ENCODE results near the gene CST5.
"Not testable (repeated sequence)": the region's sequence is repeated elsewhere in the genome, so short reads cannot be mapped to it uniquely, and the experiment has no call there.

CST5 gene, protein sequence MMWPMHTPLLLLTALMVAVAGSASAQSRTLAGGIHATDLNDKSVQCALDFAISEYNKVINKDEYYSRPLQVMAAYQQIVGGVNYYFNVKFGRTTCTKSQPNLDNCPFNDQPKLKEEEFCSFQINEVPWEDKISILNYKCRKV

DNA sequence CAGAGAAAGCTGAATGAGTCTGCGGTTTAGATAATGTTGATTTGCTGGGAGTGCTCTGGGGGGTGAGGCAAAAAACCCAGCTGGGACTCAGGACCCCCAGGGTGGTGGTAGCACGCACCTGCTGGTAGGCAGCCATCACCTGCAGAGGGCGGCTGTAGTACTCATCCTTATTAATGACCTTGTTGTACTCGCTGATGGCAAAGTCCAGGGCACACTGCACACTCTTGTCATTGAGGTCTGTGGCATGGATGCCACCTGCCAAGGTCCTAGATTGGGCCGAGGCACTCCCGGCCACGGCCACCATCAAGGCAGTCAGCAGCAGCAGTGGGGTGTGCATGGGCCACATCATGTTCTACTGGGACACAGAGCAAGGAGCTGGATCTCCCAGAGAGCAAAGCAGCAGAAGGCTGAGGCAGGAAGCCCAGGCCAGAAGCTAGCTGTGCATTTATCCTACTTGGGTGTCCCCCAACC, at the start of gene CST5:
TSS of gene CST5 (minus strand) at position 421 of the 471 bp plus-strand sequence. CDS start at position 349, 72 bp downstream.
- no peak for FAIRE-seq

DNA sequence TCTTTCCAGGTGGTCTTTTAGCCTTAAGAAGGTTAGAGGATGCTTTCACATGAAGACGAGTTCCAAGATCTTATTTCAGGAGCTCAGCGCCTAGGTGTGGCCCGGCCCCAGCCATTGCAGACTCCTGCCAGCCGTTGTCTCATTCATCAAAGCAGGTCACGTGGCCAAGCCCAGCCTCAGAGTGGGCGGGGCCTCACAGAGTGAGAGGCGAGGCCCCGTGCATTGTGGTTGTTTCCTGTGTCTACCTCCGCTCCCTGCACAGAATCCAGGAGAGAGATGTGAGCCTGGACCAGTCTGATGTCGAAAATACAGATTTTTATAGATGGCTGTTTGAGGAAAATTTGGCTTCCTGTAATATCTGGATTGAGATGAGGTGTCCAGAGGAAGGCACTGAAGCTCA, 49.2 kb upstream of the CST5 start:
- FAIRE-seq = no peak

DNA sequence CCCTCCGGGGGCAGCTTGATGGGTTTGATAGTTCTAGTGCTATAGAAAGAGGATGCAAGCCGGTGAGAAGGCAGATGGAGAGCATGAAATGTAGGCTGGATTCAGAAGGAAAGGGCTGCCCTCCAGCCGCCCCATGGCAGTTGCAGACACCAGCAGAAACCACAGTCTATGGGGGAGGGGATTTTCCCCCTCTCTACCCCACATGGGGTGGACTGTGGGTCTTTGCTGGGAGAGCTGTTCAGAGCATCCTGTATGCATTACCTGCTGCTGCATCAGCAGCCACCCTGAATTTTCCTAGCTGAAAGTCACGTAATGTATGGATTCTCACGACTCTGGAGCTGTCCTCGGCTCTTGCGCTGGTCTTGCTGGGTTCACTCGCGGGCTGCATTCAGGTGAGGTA, 48.8 kb upstream of the CST5 start:
- FAIRE-seq = no peak

DNA sequence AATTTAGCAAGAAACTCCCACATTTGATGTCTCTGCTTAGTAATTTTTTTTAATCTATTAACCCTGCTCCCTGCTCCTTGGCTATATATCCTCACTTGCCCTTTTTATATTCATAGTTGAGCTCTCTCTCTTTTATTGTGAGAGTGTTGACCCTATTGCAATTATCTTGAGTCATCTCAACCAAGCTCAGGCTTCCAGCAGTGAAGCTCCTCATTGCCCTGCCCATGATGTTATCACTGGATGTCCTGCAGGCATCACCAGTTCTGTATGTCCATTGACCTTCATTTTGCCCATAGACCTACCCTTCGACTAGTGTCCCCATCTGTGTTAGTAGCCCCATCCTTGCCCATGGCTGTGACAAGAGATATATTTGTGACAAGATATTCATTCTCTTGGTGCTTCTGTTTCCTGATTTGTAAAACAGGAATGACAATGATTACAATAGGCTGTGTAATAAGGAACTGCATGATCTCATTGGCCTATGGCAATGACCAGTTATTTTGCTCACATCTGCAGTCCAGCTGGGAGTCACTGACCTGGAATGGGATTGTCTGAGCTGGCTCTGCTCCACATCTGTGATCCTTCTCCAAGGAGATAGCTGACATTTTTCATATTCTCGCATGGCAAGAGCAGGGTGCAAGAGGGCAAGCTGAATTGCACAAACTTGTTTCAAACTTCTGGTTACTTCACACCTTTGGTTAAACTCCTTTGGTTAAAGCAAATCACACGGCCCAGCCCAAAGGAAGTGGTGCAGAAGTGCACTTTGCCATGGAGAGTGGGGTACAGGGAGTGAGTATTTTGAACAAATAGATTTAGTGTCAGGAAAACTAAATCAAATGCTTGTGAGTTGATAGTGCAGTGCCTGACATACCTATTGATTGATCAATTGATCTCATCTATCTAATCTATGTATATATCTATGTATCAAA, 47.7 kb upstream of the CST5 start:
- no peak for FAIRE-seq

DNA sequence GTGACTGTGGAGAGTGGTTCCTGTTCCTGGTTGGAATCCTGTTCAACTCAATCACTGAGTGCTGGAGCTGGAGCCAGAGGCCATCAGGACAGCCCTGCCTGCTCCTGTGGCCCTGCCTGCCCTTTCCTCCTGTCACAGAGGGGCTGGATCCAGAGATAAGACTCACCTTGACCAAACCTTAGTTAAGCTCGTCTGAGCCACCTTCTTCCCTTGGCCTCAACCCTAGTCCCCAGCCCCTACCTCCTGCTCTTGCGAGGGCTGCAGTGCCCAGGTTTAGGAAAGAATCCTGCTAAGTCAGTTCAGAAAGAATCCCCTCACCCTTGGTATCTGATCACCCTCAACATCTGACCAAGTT, 47.0 kb upstream of the CST5 start:
- FAIRE-seq = no peak

DNA sequence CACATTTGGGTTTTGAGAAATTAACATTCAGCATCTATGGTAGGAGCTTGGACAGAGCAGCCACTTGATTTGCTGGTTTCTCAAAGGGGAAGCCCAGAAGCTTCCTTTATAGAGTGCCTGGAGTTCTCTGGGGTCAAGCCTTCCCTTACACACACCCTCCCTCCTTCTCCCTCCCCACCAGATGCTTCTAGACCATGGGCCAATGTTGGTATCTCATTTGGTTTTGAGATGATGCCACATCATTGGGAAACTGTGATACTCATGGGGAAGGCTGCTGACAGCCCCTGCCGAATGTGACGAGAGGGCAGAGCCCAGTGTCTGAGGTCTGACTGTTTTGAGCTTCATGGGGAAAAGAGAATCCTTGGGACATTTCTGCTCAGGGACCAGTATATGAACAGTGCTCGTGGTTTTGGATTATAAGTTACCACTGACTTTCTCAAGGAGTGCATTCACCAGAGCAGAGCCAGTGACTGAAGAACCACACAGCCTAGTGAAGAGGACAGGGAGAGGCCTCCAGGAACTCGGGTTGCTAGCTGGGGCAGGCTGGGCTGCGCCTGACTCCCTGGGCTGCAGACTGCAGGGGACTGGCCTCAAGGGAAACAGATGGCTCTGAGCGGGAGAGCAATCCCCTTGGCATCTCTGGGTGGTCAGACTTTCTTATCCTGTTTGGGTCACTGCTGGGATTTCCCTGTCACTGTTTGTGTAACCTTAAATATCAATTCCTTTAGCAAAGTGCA, 46.4 kb upstream of the CST5 start:
- FAIRE-seq = no peak

DNA sequence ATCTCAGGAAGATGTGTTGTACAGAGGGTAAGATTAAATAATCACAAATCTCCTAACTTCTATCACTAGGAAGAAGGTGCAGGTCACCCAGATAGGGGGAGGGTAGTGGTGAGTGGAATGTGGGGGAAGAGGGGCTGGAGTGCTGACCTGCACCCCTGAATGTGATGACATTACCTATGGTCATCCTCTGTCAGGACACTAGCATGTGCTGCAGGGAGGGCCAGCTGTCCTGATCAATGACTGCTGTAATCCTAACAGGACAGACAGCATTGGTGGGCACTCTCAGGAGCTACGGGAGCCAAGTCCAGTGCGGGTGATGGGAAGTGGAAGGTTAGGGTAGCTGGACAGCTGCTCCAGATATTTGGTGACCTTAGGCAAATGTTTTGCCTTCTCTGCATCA, 45.2 kb upstream of the CST5 start:
- no peak for FAIRE-seq

DNA sequence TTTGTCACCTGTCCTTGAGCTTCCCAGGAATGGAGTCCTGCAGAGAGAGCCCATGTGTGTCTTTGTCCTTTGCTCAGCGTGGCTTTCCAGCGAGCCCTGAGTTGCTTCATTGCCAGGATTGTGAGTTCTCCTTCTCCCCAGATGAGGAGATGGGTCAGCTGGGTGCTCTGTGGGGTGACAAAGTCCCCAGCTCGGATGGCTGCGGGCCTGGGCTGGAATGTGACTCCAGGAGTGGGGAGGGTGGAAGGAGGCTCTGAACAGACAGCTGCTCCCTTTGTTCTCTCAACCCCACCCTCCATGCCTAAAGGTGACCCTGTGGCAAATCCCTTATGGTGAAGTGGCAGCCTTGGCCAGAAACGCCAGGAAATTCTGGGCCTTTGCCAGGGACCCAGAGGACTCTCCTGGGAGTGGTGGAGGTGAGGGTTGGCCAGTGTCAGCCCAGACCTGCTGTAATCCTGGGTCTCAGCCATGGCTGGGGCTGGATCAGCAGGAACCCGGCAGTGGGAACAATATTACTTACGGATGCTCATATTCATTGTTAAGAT, 44.4 kb upstream of the CST5 start:
- FAIRE-seq = no peak

DNA sequence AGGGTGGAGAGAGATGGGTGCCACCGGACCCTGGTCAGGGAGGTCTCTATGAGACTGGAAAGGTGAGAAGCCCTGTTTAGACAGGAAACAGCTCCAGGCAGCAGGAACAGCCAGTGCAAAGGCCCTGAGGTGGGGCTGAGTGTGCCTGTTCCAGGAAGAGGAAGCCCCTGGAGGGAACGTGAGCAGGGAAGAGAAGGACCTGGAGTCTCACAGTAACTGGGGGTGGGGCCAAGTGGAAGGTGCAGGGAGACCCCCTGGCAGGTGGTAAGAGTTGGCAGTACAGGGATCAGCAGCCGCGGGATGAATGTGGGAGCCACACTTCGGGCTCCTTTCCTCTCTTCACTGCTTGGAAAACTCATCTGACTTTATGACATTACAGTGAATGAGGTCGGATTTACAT, 43.8 kb upstream of the CST5 start:
- no peak for FAIRE-seq

DNA sequence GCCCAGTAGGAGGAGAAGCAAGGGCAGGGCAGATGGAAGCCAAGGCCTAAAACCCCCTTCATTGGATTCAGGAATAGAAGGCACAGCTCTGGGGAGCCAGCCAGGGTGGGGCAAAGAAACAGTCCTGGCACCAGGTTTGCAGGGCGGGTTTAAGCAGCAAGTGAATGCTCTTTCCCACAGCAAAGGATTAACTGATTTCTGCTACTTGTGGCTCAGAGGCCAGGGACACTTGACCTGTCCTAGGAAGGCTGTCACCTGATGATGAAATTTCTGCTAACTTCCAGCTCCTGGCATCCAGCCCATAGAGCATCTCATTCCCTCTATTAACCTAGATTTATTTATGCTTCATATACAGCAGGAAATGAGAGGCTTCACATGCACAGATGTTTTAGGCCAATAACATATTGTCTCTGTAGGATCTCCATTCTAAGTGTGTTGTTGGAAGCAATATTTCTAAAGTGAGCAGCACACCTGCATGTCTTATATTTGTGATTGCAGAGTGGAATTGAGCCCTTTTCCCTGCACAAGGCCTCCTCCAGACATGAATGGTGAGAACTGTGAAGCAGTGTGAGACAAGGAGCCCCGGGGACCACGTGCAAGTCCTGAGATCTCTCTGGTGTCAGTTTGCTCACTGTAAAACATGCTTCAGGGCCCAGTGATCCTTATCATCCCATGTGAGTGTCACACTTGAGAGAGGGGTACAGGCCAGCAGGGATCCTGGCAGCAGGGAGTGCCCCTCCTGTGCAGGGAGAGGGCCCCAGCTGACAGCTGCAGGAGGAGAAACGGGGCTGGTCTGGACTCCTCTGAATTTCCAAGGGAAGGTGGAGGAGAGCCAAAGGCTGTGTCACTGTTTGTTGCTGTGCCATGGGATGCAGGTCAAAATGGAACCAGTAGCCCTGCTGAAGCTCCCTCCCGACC, 41.1 kb upstream of the CST5 start:
- FAIRE-seq = no peak

DNA sequence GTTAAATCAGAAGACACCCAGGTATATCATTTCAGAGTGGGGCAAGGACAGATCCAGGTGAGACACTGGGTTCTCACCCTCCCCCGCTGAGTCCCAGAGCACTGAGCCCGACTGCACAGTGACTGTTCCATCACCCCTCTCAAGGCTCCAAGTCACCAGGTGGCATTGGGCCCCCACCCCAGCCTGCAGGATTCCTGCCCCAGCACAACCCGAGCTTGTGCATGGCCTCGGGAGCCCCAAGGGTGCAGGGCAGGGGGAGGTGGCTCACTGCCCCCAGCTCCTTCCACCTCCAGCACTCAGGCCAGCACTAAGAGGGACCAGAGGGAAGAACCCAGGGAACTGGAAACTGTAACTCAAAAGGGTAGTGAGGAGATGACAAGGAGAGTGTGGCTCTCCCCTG, 39.3 kb upstream of the CST5 start:
- FAIRE-seq = no peak

DNA sequence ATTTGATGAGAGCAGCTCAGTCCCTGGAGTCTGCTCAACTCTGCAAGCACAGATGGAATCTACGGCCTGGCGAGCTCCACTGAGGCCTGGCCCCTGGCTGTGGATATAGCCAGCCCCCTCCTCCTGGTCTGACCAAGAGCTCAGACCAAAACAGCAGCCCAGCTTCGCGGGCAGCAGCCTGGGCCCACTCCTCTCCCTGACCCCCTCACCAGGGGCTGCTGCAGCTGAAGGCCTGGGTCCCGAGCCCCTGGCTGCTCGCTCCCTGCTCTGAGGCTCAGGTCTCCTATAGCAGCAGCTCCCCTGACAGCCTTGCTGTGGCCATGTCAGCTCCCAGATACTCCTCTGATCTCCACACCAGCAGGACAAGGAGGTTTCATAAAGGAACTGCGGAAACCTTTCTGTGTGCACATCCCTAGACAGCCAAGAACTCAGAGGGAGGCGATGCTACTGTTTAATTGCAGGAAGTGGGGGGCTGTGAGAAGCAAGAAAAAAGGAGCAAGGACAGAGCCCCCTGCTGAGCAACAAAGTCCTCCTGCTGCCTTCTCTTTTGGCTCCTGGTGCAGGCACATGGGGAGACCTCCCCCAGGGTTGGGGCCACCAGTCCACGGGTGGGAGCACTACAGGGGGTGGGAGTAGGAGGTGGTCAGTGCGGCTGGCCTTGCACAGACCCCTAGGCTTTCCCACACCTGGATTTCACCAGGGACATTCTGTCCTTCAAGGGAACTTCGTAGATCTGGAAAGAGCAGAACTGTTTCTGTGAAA, 38.7 kb upstream of the CST5 start:
- FAIRE-seq = no peak

DNA sequence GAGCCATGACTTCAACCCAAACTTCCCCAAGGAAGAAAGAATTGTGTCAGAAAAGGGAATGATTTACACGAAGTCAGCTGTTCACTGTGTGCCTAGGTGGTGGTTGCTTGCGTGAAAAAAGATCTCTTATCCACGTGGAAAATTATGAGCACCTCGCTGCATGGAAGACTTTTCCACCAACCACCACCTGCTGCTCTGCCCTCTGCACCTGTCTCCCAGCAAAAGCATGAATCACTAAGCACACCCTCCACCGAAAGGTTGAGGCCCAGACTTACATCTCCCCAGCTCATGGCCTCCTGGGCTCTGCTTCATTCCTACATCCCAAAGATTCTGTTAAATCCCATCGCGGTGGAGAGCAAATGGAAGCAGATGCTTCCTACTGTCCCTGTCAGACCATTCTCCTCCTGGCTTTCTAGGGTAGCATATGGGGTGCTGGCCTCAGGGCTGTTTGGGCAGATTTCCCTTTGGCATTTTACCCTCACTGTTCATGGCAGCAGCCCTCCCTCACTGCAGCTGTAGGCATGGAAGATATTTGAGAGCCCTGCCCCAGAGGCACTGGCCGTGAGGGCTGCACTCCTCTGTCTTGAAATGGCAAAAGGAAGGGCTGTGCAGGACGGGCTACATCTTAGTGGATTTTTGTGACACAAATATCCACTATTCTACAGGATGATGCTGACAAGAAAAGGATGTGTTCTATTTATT, 37.6 kb upstream of the CST5 start:
- FAIRE-seq = no peak

DNA sequence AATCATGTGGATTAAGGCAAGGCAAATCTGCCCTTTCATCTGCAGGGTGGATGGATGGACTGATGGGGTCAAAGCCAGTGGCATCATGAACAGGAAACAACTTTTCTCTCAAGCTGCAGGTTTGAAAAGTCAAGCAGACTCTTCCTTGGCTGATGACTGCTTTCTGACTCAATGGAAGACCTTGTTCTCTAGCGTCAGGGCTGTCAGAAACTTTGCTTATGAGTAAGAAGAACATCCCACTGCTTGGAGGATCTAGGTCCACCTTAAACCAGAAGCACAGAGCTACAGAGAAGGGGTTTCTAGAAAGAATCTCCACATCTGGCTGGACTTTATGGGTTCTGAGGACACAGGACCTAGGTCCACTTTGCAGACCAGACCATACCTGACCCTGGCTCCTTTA, 36.3 kb upstream of the CST5 start:
- FAIRE-seq = no peak

DNA sequence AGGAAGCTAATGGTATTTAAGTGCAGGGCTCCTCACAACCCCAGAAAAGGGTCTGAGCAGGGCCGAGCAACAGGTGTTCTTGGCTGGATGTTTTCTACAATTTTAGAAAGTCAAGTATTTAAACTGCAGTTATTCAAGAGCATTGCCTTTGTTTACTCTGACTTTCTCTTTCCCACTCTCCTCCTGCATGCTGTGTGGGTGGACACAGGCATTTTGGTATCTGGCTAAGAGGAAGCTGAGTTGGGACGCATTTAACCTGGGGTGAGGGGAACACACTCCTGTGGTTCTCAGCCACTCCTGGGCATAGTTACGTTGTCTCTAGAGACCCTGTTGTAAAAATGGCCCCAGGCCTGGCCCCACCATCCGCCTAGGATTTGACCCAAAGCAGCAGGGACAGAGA, 34.9 kb upstream of the CST5 start:
- FAIRE-seq = not testable (repeated sequence)

DNA sequence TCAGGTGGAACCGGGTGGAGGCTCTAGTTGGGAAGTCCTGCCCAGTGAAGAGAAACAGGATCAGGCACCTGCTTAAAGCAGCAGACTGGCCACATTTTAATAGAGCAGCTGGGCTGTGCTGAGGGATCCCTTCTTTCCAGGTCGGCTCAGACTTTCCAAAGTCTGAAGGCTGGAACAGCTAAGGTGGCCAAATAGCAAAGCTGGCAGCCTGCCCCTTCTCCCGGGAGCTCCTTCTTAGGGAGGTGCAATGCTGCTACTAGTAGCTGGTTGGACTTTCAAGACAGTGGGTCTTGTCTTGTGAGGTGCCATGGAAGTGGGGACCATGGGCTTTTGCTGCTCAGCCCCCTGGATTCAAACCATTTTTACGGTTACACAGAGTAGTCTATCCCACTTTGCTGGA, 30.7 kb upstream of the CST5 start:
- no peak for FAIRE-seq

DNA sequence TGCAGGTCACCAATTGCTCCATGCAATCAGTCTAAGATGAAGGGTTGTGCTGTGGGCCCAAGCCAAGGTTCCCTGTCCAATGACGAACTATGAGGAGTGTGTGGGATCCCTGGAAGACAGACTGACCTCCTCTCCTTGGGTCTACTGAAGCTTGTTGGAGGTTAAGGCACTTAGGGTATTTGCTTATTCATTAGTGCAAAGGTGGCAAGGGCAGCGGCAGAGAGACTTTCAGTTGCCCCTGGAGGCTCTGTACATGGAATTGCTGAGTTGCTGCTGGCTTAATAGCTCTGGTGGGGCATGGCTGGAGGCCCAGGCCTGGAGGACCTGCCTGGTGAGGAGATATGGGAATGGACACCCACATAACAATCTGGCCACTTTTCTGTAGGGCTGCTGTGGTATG, 29.8 kb upstream of the CST5 start:
- FAIRE-seq = no peak

DNA sequence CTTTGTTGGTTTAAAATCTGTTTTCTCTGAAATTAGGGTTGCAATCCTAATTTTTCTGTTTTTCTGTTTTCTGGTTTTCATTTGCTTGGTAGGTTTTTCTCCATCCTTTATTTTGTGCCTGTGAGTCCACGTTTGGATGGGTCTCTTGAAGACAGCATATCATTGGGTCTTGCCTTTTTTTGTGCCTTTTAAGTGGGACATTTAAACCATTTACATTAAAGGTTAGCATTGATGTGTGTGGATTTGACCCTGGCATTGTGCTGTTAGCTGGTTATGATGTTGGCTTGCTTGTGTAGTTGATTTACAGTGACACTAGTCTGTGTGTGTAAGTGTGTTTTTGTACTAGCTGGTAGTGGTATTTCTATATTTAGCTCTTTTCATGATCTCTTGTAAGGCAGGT, 28.0 kb upstream of the CST5 start:
- no peak for FAIRE-seq

DNA sequence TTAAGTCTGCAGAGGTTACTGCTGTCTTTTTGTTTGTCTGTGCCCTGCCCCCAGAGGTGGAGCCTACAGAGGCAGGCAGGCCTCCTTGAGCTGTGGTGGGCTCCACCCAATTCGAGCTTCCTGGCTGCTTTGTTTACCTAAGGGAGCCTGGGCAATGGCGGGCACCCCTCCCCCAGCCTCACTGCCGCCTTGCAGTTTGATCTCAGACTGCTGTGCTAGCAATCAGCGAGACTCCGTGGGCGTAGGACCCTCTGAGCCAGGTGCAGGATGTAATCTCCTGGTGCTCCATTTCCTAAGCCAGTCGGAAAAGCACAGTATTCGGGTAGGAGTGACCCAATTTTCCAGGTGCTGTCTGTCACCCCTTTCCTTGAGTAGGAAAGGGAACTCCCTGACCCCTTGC, 22.8 kb upstream of the CST5 start:
- FAIRE-seq = not testable (repeated sequence)

DNA sequence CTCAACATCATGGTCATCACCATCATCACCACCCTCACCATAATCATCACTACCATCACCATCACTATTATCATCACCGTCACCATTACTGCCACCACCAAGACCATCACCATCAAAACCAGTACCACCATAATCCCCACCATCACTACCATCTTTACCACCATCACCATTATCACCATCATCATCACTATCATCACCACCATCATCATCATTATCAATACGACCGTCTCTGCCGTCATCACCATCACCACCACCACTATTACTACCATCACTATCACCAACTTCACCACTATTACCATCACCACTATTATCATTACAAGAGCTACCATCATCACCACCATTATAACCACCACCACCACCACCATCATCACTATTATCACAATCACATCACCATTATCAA, 11.3 kb upstream of the CST5 start:
- not testable (repeated sequence) for FAIRE-seq

DNA sequence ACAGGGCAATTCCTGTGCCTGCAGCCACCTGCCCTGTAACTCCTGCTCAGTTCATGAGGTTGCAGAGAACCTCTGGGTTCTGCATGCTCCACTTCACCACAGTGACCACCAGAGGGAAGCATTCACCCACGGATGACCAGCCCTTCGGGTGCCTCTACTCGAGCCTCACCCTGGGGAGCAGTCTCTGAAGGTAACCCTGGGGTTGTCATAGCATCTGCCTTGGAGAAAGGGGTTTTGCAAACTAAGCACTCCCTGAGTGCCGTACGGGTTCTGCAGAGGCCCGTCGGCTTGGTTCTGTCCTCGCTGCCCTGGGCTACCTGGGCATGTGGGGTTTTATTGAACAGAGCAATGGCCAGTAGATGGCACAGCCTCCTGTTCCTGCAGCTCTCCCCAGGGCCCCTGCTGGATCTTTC, 10.2 kb upstream of the CST5 start:
- FAIRE-seq = no peak

Data from TTC549 (cell line).